Left ventricle myocardium superior (tissue), 1 donor: ENCODE measurements around the gene RBP3. TPM values are rescaled to one million over a fixed set of nuclear protein-coding genes. Genes with fewer than 3 reads are reported as not detected.

Experiments
- ATAC-seq: fragments of 200-7000 bp; cut with Tn5 transposase; one replicate; pipeline ENCODE4 v1.9.1; 2020; ENCODE audit warnings: mild to moderate bottlenecking, moderate library complexity
- DNase-seq: peaks from one replicate; pipeline ENCODE4 v3.0.0-alpha.2; 2020
- intact Hi-C: fragments of 100-400 bp; cut with micrococcal nuclease; formaldehyde crosslinking; loops from one replicate; pipeline ENCODE4 v1.11.0; 2022
- total RNA-seq: library from RNA; stranded (reverse); fragmentation: NEBNext Ultra II Directional; extraction: Animal tissue kit (Norgen Biotek cat#: 25700); gene quantifications from one replicate; pipeline ENCODE4 v1.2.1, GENCODE V29; 2021
- donor health status: DM: no; HTN: yes; CAD: no; lungs with severe emphysema.

The RBP3 gene
- total RNA-seq, 1 donor from 2014 or later = not detected

DNA sequence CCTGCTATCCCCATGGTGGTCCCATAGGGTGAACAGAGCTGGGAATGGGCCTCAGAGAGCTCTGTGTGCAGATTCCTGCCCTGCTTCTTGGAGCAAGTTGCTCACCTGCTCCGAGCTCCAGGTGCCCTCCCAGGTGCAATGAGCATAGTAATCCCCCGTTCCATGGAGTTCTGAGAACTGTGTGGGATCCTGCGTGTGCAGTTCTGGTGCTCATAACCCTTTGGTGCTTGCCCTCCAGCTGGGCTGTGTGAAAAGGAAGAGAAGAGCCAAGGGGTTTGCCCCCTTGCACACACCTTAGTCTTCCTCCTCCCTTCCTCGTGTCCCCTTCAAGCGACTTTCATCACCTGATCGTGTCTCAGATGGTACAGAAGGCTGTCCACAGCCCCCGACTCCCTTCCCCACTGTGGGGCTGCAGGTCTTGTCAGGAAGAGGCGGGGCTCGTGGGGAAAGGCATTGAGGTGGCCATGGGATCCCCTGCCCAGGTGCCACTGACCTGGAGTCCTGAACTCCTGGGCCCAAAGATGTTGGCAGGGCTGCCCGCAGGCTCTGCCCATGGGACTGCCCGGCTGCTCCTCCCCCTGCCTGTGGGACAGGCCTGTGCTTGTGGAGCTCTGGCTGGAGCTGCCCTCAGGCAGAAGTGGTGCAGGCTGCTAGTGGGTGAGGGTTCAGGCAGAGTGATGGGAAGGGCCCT lies 57.8 kb downstream of the RBP3 start:
- ATAC-seq = no peak
- peak; percentile 10 for DNase-seq
- intact Hi-C loops = no loop called here

DNA sequence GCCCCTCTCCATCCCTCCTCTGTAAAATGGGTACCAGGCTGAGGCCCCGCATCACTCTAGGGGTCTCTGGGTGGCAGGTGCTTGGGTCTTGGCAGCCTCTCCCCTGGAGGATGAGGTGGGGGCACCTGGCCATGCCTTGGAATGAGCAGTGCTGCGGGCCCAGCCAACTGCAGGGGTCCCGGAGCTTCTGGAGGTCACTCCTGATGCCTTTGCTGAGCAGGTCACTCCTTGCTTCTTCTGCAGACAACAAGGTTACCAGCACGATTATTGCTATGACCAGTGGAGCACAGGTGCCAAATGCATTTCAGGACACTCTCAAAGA lies 58.3 kb downstream of the RBP3 start:
- intact Hi-C loops = no loop called here
- DNase-seq (no peak), ATAC-seq (no peak)

DNA sequence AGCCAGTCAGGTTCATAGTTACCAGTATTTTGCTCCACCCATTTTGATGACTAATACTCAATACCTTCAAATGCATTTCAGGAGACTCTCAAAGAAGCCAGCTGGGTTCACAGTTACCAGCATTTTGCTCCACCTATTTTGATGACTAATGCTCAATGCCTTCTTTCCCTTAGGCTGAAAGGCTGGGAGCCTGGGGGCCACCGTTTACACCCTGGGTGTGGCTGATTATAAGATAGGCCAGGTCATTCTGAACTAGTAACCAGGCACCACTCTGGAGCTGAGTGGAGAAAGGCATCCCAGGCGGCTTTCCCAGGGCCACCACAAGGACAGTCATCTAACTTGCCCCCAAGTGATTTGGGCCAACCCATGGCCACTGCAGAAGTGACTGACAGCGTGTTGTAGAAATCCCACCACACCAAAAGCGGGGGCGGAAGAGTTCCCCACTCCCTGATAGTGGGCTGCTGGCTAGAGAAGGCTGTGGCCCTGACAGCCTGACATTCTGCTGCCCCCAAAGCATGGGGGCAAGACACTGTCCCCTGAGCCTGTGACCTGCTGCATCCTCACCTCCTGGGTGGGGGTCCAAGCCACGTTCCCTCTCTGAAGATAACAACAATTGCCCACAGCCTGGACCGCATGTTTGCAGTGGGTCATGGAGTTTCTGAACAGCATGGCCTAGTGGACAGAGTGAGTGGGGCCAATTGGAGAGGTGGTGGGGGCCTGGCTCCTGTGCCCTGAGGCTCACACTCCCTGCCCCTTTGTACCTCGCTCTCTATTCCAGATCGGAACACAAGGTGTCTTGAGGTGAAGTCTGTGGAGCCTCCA lies 58.9 kb downstream of the RBP3 start:
- intact Hi-C loops = no loop called here
- ATAC-seq (no peak), DNase-seq (peak; percentile 18)

Other genes with a start within 250 kb of the RBP3 start
- 0.32 TPM for gene GDF10, start 48.2 kb upstream of the RBP3 start, total RNA-seq
- gene GDF2, start 25.9 kb upstream of the RBP3 start, total RNA-seq = not detected
- gene ZNF488, start 35.9 kb downstream of the RBP3 start, total RNA-seq = not detected
- gene ANXA8, start 135.8 kb downstream of the RBP3 start, total RNA-seq = 3.0 TPM
- gene FAM25G, start 143.3 kb downstream of the RBP3 start, total RNA-seq = not detected
- gene AGAP9, start 175.3 kb downstream of the RBP3 start, total RNA-seq = 2.3 TPM